ENCODE results near the gene RPL23.

GRCh38 chr17:38892083-38892482 is 38.6 kb upstream of the RPL23 start:
- TF ChIP-seq POLR2A (IDR thresholded peaks at IDR 0.05) (no peak), EP300 (IDR thresholded peaks at IDR 0.05) (no peak), CTCF (IDR thresholded peaks at IDR 0.05) (no peak)

Measured in suprapubic skin (tissue), 3 donors.